Esophagus muscularis mucosa (tissue), 4 donors: ENCODE results near the gene TMPRSS11A. TPM values are rescaled to one million over a fixed set of nuclear protein-coding genes. Genes with fewer than 3 reads are reported as not detected.

Experiments used
- DNase-seq: peaks from one replicate; pipeline ENCODE4 v3.0.0-alpha.2; 2017; ENCODE audit errors: extremely low spot score
- H3K27ac ChIP-seq, 4 donors: fragments of 200-600 bp; sonication (generic); replicated peaks in 1 of 4; 1 replicate in 3 of 4; 2 replicates in 1 of 4; pipeline ENCODE4 v1.5.1; 2016 to 2019; ENCODE audit warnings: mild to moderate bottlenecking in 1 of 4
- H3K27me3 ChIP-seq, 4 donors: fragments of 200-600 bp; sonication (generic); one replicate each; pipeline versions ENCODE4 v1.5.1 to v1.6.0; 2016 to 2019
- H3K36me3 ChIP-seq, 4 donors: fragments of 200-600 bp; sonication (generic); one replicate each; pipeline ENCODE4 v1.5.1; 2016 to 2019
- H3K4me1 ChIP-seq, 4 donors: fragments of 200-600 bp; sonication (generic); one replicate each; pipeline ENCODE4 v1.5.1; 2016 to 2019
- H3K4me3 ChIP-seq, 4 donors: fragments of 200-600 bp; sonication (generic); 1 replicate in 2 of 4; 2 replicates in 2 of 4; pipeline ENCODE4 v1.5.1; 2016 to 2019; ENCODE audit warnings: mild to moderate bottlenecking in 4 of 4, moderate library complexity in 1 of 4
- H3K9me3 ChIP-seq, 4 donors: fragments of 200-600 bp; sonication (generic); 1 replicate in 3 of 4; 2 replicates in 1 of 4; pipeline ENCODE4 v1.5.1; 2016 to 2019
- EP300 ChIP-seq: sonication (generic); formaldehyde crosslinking; IDR thresholded peaks from one replicate; pipeline ENCODE4 v1.6.1; 2017; ENCODE audit warnings: antibody characterized with exemption
- POLR2A ChIP-seq: fragments of 450-650 bp; IDR thresholded peaks from one replicate; pipeline ENCODE4 v1.6.1; 2017; ENCODE audit warnings: antibody characterized with exemption, moderate library complexity, mild to moderate bottlenecking, low read depth
- POLR2AphosphoS5 ChIP-seq, 2 donors: sonication (generic); formaldehyde crosslinking; IDR thresholded peaks; one replicate each; pipeline ENCODE4 v1.6.1; 2017; ENCODE audit warnings: antibody characterized with exemption in 2 of 2
- WGBS: methylation state at CpG from one replicate; pipeline ENCODE4 v1.1.5; 2018; 5-methylcytosine and 5-hydroxymethylcytosine counted together
- intact Hi-C: fragments of 100-400 bp; cut with DNase I; formaldehyde crosslinking; loops from one replicate; pipeline ENCODE4 v1.15.1; 2023
- total RNA-seq, 4 donors: library from RNA; depleted of rRNA; stranded (reverse); fragments of >200 nt; gene quantifications; one replicate each; pipeline versions ENCODE4 v1.1.0 to v1.2.1, GENCODE V29; 2016
- TF ChIP-seq, protein P1 (sequence below), 3 experiments: fragments of 200-600 bp in 2 of 3; fragments of 450-650 bp in 1 of 3; sonication (generic) in 2 of 3; IDR thresholded peaks; one replicate each; pipeline ENCODE4 v1.5.1; 2017 to 2019; ENCODE audit warnings: antibody characterized with exemption in 3 of 3, mild to moderate bottlenecking in 2 of 3, moderate library complexity in 1 of 3

The TMPRSS11A gene
- total RNA-seq, 4 donors from 2014 or later, result 0.17 to 0.42 TPM; not detected in 2

- H3K4me3 ChIP-seq, result no peak overlapping the region
- WGBS, result 38% methylated on average over 2 of the region's 2 CpGs
- H3K36me3 ChIP-seq, result no peaks in the 10 kb centered on the region
- no peaks in the 10 kb centered on the region for H3K27me3 ChIP-seq
- H3K4me1 ChIP-seq, result no peaks in the 10 kb centered on the region
- H3K9me3 ChIP-seq, result peaks cover 0 to 23% (median 6%) of the 10 kb centered on the region in 4 donors
- H3K27ac ChIP-seq, result no peak overlapping the region
- intact Hi-C loops, result no loop called here
- no peak for TF ChIP-seq EP300
- TF ChIP-seq, protein P1, sequence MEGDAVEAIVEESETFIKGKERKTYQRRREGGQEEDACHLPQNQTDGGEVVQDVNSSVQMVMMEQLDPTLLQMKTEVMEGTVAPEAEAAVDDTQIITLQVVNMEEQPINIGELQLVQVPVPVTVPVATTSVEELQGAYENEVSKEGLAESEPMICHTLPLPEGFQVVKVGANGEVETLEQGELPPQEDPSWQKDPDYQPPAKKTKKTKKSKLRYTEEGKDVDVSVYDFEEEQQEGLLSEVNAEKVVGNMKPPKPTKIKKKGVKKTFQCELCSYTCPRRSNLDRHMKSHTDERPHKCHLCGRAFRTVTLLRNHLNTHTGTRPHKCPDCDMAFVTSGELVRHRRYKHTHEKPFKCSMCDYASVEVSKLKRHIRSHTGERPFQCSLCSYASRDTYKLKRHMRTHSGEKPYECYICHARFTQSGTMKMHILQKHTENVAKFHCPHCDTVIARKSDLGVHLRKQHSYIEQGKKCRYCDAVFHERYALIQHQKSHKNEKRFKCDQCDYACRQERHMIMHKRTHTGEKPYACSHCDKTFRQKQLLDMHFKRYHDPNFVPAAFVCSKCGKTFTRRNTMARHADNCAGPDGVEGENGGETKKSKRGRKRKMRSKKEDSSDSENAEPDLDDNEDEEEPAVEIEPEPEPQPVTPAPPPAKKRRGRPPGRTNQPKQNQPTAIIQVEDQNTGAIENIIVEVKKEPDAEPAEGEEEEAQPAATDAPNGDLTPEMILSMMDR (IDR thresholded peaks at IDR 0.05), result no peak
- TF ChIP-seq POLR2AphosphoS5 (IDR thresholded peaks at IDR 0.05), result no peak
- TF ChIP-seq POLR2A, result no peak
- no peak for DNase-seq
Measured at GRCh38 chr4:67983333-67983732, 20.0 kb upstream of the TMPRSS11A start.

DNA sequence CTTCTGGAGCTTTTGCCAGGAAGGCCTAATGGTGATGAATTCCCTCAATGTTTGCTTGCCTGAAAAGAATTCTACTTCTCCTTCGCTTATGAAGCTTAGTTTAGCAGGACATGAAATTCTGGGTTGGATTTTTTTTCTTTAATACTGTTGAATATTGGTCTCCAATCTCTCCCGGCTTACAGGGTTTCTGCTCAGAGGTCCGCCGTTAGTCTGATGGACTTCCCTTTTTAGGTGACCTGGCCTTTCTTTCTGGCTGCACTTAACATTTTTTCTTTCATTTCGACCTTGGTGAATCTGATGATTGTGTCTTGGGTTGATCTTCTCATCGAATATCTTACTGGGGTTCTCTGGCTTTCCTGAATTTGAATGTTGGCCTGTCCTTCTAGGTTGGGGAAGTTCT is 17.2 kb upstream of the TMPRSS11A start:
- intact Hi-C loops, result no loop called here

DNA sequence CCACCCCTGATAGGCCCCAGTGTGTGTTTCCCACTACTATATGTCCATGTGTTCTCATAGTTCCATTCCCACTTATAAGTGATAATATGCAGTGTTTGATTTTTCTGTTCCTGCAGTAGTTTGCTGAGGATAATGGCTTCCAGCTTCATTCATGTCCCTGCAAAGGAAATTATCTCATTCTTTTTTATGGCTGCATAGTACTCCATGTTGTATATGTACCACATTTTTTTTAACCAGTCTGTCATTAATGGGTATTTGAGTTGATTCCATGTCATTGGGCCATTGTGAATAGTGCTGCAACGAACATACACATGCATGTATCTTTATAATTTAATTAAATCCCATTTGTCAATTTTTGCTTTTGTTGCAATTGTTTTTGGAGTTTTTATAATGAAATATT is 10.3 kb upstream of the TMPRSS11A start:
- intact Hi-C loops, result no loop called here
- H3K27me3 ChIP-seq, result no peaks in the 10 kb centered on the region
- no peaks in the 10 kb centered on the region for H3K4me1 ChIP-seq
- WGBS, result 72% methylated on average over 1 of the region's 1 CpG
- DNase-seq, result no peak
- H3K9me3 ChIP-seq, result peaks cover 0 to 16% (median 10%) of the 10 kb centered on the region in 4 donors
- TF ChIP-seq POLR2AphosphoS5 (IDR thresholded peaks at IDR 0.05) (no peak), POLR2A (no peak), EP300 (no peak)
- TF ChIP-seq, protein P1 (IDR thresholded peaks at IDR 0.05), result no peak
- H3K27ac ChIP-seq, result no peak overlapping the region
- no peaks in the 10 kb centered on the region for H3K36me3 ChIP-seq
- no peak overlapping the region for H3K4me3 ChIP-seq

More for the DNA sequence above, 17.2 kb upstream of the TMPRSS11A start:
- TF ChIP-seq, protein P1 (IDR thresholded peaks at IDR 0.05), result no peak
- no peak for TF ChIP-seq POLR2A
- no peak for TF ChIP-seq EP300
- TF ChIP-seq POLR2AphosphoS5 (IDR thresholded peaks at IDR 0.05), result no peak
- Histone ChIP-seq H3K36me3 (no peaks in the 10 kb centered on the region), H3K9me3 (peaks cover 0 to 23% (median 12%) of the 10 kb centered on the region in 4 donors), H3K4me1 (no peaks in the 10 kb centered on the region), H3K27me3 (no peaks in the 10 kb centered on the region), H3K4me3 (no peak overlapping the region), H3K27ac (no peak overlapping the region)
- no peak for DNase-seq
- WGBS, result 97% methylated on average over 6 of the region's 6 CpGs

DNA sequence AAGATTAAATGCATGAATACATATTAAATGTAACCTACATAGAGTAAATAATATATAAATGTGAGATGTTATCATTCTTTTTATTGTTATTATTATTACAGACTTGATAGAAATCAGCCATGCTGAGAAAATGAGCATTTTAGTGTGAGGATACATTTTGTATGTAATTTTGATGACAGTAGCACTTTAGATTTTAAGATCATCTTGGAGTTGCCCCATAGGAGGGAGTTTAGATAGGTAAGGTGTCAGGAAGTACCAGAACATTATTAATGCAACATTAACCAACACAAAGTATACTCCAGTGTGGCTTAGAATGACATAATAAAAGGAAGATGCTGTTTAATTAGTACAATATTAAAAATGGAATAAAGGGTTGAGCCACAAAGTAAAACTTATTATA is 8.4 kb downstream of the TMPRSS11A start:
- Histone ChIP-seq H3K36me3 (no peaks in the 10 kb centered on the region), H3K27ac (no peak overlapping the region), H3K9me3 (peaks cover 0 to 2% (median 0%) of the 10 kb centered on the region in 4 donors), H3K4me3 (no peak overlapping the region), H3K27me3 (no peaks in the 10 kb centered on the region), H3K4me1 (no peaks in the 10 kb centered on the region)
- no peak for DNase-seq
- TF ChIP-seq POLR2A (no peak), EP300 (no peak), POLR2AphosphoS5 (IDR thresholded peaks at IDR 0.05) (no peak)
- TF ChIP-seq, protein P1 (IDR thresholded peaks at IDR 0.05), result no peak
- intact Hi-C loops, result no loop called here

DNA sequence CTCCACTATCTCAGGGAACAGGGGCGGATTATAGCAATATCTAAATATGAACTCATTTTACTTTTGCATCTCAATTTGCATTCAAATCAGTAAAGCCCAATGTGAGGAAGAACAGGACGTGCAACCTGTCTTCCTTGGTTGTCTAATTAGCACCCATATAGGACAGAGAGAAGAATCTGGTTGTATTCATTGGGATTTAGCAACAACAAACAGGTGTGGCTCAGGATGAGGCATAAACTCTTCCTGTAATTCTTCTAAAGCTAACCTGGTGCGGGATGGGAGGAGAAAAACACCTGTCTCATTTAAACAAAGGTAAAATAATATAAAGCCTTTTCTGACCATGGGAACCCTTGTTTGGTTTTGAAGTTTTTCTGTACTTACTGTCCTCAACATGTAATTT is 22.2 kb downstream of the TMPRSS11A start:
- intact Hi-C loops, result no loop called here

More for the DNA sequence above, 22.2 kb downstream of the TMPRSS11A start:
- H3K9me3 ChIP-seq, result peaks cover 0 to 5% (median 2%) of the 10 kb centered on the region in 4 donors
- WGBS, result 88% methylated on average over 3 of the region's 3 CpGs
- TF ChIP-seq, protein P1 (IDR thresholded peaks at IDR 0.05), result no peak
- no peak for TF ChIP-seq POLR2A
- DNase-seq, result no peak
- no peaks in the 10 kb centered on the region for H3K36me3 ChIP-seq
- H3K27me3 ChIP-seq, result no peaks in the 10 kb centered on the region
- H3K4me3 ChIP-seq, result no peak overlapping the region
- no peak overlapping the region for H3K27ac ChIP-seq
- H3K4me1 ChIP-seq, result no peaks in the 10 kb centered on the region
